Measurements from ENCODE around the gene ELAVL3.
"Not testable (repeated sequence)": the region's sequence is repeated elsewhere in the genome, so short reads cannot be mapped to it uniquely, and the experiment has no call there.

Gene ELAVL3

DNA sequence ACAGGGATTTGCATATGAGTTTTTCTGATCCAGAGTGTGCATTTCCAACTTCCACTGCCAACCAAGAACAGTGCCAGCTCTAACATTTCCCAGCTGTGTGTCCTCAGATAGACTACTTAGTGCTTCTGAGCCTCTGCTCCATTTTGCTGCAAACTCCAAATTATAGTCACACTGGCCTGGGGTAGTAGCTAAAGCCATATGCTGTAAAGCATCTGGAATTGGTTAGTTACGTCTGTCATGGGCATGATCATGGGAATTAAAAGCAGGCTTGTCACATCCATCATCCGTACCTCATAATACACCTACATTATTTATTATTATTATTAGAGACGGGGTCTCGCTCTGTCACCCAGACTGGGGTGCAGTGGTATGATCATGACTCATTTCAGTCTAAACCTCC, 7.1 kb downstream of the ELAVL3 start:
- TF ChIP-seq, protein P1, sequence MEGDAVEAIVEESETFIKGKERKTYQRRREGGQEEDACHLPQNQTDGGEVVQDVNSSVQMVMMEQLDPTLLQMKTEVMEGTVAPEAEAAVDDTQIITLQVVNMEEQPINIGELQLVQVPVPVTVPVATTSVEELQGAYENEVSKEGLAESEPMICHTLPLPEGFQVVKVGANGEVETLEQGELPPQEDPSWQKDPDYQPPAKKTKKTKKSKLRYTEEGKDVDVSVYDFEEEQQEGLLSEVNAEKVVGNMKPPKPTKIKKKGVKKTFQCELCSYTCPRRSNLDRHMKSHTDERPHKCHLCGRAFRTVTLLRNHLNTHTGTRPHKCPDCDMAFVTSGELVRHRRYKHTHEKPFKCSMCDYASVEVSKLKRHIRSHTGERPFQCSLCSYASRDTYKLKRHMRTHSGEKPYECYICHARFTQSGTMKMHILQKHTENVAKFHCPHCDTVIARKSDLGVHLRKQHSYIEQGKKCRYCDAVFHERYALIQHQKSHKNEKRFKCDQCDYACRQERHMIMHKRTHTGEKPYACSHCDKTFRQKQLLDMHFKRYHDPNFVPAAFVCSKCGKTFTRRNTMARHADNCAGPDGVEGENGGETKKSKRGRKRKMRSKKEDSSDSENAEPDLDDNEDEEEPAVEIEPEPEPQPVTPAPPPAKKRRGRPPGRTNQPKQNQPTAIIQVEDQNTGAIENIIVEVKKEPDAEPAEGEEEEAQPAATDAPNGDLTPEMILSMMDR (IDR thresholded peaks at IDR 0.05; ENCODE audit: control extremely low read depth, extremely low read depth, low read depth, missing control alignments), result no peak
- POLR2A ChIA-PET, result interaction anchor here (0.6 kb wide), 1 partner anchor 1028 kb away, joined by 4 read pairs; no protein-coding TSS in a partner anchor
- no peak for DNase-seq (ENCODE audit: extremely low spot score)
- CTCF ChIA-PET, result interaction anchor here (1.1 to 2.9 kb wide), 4 partner anchors 9 to 230 kb away, joined by 3 to 15 read pairs (median 4); no protein-coding TSS in a partner anchor

DNA sequence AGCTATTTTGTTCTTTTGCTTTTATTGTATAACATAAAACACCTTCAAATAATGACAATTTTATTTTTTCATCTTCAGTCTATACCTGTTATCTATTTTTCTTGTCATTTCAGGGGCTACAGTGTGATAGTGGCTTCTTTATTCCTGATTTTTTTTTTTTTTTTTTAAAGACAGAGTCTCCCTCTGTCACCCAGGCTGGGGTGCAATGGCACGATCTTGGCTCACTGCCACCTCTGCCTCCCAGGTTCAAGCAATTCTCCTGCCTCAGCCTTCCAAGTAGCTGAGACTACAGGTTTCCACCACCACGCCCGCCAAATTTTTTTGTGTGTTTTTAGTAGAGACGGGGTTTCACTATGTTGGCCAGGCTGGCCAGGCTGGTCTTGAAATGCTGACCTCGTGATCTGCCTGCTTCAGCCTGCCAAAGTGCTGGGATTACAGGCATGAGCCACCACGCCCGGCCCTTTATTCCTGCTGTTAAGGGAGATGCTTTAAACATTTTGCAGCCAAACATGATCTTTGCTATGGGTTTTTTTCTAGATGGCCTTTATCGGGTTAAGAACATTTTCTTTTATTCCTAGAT, 12.5 kb downstream of the ELAVL3 start:
- DNase-seq (ENCODE audit: extremely low spot score), result not testable (repeated sequence)
- CTCF ChIA-PET, result interaction anchor here (1.2 to 2.6 kb wide), 2 partner anchors 11 to 14 kb away, joined by 4 to 13 read pairs; no protein-coding TSS in a partner anchor
- POLR2A ChIA-PET, result interaction anchor here (0.6 kb wide), 1 partner anchor 1148 kb away, joined by 4 read pairs; no protein-coding TSS in a partner anchor

DNA sequence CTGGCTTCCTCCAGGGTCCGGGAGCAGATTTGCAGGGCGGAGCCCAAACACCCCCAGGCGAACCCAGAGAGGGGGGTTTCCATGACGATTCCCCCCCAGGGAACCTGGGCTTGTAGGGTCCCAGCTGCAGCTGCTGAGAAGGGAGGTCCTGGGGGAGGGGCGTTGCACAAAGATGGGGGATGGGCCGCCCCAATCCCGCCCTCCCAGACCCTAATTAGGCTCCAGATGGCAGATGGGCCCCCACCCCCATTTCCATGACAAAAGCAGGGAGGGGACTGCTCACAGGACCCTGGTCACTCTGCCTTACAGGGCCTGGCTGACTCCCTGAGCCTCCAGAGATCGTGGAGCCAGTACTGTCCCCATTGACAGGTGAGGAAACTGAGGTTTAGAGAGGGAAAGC, 15.2 kb downstream of the ELAVL3 start:
- ChIA-PET CTCF (no interaction called here), POLR2A (no interaction called here)
- TF ChIP-seq, protein P1 (IDR thresholded peaks at IDR 0.05; ENCODE audit: control extremely low read depth, extremely low read depth, low read depth, missing control alignments), result no peak
- no peak for DNase-seq (ENCODE audit: extremely low spot score)

DNA sequence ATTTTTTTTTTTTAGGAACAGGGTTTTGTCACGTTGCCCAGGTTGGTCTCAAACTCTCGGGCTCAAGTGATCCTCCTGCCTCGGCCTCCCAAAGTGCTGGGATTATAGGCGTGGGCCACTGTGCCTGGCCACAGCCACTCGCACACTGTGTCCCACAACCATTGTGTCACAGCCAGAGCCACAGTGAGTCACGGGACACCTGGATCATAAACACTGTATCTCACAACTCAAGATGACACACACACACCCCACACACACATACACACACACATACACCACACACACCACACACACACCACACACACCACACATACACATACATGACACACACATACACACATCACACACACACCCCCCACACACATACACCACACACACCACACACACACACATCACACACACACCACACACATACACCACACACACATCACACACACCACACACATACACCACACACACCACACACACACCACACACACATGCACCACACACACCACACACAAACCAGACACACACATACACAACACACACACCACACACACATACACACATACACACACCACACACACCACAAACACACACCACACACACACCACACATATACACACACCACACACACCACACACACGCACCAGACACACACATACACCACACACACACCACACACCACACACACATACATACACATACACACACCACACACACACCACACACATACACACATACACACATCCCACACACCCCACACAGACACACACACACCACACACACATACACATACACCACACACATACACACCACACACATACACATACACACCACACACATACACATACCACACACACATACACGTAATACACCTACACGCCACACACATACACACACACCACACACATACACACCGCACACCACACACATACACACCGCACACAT, 16.2 kb downstream of the ELAVL3 start:
- TF ChIP-seq, protein P1 (IDR thresholded peaks at IDR 0.05; ENCODE audit: control extremely low read depth, extremely low read depth, low read depth, missing control alignments), result no peak
- POLR2A ChIA-PET, result no interaction called here
- no peak for DNase-seq (ENCODE audit: extremely low spot score)
- CTCF ChIA-PET, result no interaction called here

DNA sequence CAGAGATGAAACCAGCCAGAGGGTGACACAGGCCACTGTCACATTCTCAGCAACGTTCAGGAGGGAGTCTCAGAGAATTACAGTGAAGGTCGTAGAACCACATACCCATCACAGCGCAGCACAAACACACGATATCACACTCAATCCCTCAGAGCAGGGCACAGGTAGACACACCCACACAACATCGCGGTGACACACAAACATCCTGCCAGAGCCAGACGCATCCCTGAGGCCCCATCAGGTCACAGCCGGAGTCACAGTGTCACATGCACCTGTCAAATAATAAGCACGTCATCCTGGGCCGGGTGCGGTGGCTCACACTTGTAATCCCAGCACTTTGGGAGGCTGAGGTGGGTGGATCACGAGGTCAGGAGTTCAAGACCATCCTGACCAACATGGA, 17.5 kb downstream of the ELAVL3 start:
- POLR2A ChIA-PET, result interaction anchor here (0.7 kb wide), 1 partner anchor 22 kb away, joined by 4 read pairs; no protein-coding TSS in a partner anchor
- CTCF ChIA-PET, result no interaction called here
- TF ChIP-seq, protein P1 (IDR thresholded peaks at IDR 0.05; ENCODE audit: control extremely low read depth, extremely low read depth, low read depth, missing control alignments), result no peak
- DNase-seq (ENCODE audit: extremely low spot score), result no peak

DNA sequence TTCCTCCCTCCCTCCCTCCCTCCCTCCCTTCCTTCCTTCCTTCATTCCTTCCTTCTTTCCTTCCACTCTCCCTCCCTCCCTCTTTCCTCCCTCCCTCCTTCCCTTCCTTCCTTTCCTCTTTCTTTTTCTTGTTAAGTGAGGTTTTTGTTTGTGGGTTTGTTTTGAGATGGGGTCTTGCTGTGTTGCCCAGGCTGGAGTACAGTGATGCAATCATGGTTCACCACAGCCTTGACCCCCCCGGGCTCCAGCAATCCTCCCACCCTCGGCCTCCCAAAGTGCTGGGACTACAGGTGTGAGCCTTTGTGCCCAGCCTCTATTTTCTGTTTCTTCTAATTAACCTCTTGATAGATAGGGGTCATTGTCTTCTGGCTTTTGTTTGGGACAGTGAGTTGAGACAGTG, 19.4 kb downstream of the ELAVL3 start:
- ChIA-PET CTCF (interaction anchor here (1.1 kb wide), 1 partner anchor 21 kb away, joined by 4 read pairs; no protein-coding TSS in a partner anchor), POLR2A (no interaction called here)
- TF ChIP-seq, protein P1 (IDR thresholded peaks at IDR 0.05; ENCODE audit: control extremely low read depth, extremely low read depth, low read depth, missing control alignments), result no peak
- DNase-seq (ENCODE audit: extremely low spot score), result no peak

Data from GM10248 (cell line).